Activated T-helper 2 cell treated with anti-CD3 and anti-CD28 coated beads, Interferon-gamma antibody, Interleukin-2, Interleukin-4, amounts not matched to agents 10 μg/mL and 5 μg/mL and 100 μg/mL, durations not matched to agents 14 hours and 24 hours and 36 hours (primary cell): ENCODE measurements around the gene SSU72. TPM values are rescaled to one million over a fixed set of nuclear protein-coding genes. Genes with fewer than 3 reads are reported as not detected.
"Not testable (repeated sequence)": the region's sequence is repeated elsewhere in the genome, so short reads cannot be mapped to it uniquely, and the experiment has no call there.

Experiments used
- DNase-seq: peaks from one replicate; pipeline ENCODE4 v3.0.0; 2021; ENCODE audit warnings: low spot score
- H3K27ac Mint-ChIP-seq: one replicate; pipeline ENCODE4 v1.8.0; 2021; ENCODE audit warnings: mixed read lengths
- H3K27me3 Mint-ChIP-seq: one replicate; pipeline ENCODE4 v1.8.0; 2021; ENCODE audit warnings: low read depth, mixed read lengths
- H3K36me3 Mint-ChIP-seq: one replicate; pipeline ENCODE4 v1.8.0; 2021; ENCODE audit warnings: low read depth, mixed read lengths
- H3K4me1 Mint-ChIP-seq: one replicate; pipeline ENCODE4 v1.8.0; 2021; ENCODE audit warnings: low read depth, mixed read lengths
- H3K4me3 Mint-ChIP-seq: one replicate; pipeline ENCODE4 v1.8.0; 2021; ENCODE audit warnings: low read depth, mild to moderate bottlenecking, moderate library complexity, mixed read lengths
- H3K9me3 Mint-ChIP-seq: one replicate; pipeline ENCODE4 v1.8.0; 2021; ENCODE audit warnings: mixed read lengths
- intact Hi-C: fragments of 100-400 bp; cut with micrococcal nuclease; formaldehyde crosslinking; loops from one replicate; pipeline ENCODE4 v1.15.1; 2023
- total RNA-seq: library from RNA; stranded (reverse); gene quantifications from 2 replicates; pipeline ENCODE4 v1.2.3, GENCODE V29; 2022

SSU72 gene
- total RNA-seq, 1 donor from 2014 or later: 123 TPM

- intact Hi-C loops, H3K27me3 Mint-ChIP-seq, H3K4me3 Mint-ChIP-seq, DNase-seq, H3K4me1 Mint-ChIP-seq, H3K27ac Mint-ChIP-seq, H3K9me3 Mint-ChIP-seq: not testable (repeated sequence)
- peaks cover 25% of the 10 kb centered on the region for H3K36me3 Mint-ChIP-seq
These were observed 17.0 kb downstream of the SSU72 start for GRCh38 chr1:1557688-1558087.

GRCh38 chr1:1556961-1557360, 17.7 kb downstream of the SSU72 start:
- H3K4me1 Mint-ChIP-seq, H3K27me3 Mint-ChIP-seq, H3K27ac Mint-ChIP-seq, H3K4me3 Mint-ChIP-seq, intact Hi-C loops, H3K9me3 Mint-ChIP-seq, DNase-seq: not testable (repeated sequence)
- peaks cover 18% of the 10 kb centered on the region for H3K36me3 Mint-ChIP-seq

GRCh38 chr1:1556505-1556904, 18.2 kb downstream of the SSU72 start:
- H3K27me3 Mint-ChIP-seq: no peaks in the 10 kb centered on the region
- H3K4me1 Mint-ChIP-seq: no peaks in the 10 kb centered on the region
- DNase-seq: no peak
- intact Hi-C loops: no loop called here
- no peak overlapping the region for H3K27ac Mint-ChIP-seq
- H3K4me3 Mint-ChIP-seq: no peak overlapping the region
- no peaks in the 10 kb centered on the region for H3K9me3 Mint-ChIP-seq
- H3K36me3 Mint-ChIP-seq: peaks cover 14% of the 10 kb centered on the region

GRCh38 chr1:1554926-1555915, 19.4 kb downstream of the SSU72 start:
- DNase-seq: no peak
- H3K4me1 Mint-ChIP-seq: no peaks in the 10 kb centered on the region
- no peaks in the 10 kb centered on the region for H3K9me3 Mint-ChIP-seq
- H3K27me3 Mint-ChIP-seq: no peaks in the 10 kb centered on the region
- no peak overlapping the region for H3K4me3 Mint-ChIP-seq
- H3K36me3 Mint-ChIP-seq: peaks cover 7% of the 10 kb centered on the region
- H3K27ac Mint-ChIP-seq: no peak overlapping the region
- intact Hi-C loops: no loop called here

GRCh38 chr1:1554550-1554925, 20.1 kb downstream of the SSU72 start:
- Mint-ChIP-seq H3K27me3 (no peaks in the 10 kb centered on the region), H3K27ac (no peak overlapping the region), H3K4me1 (no peaks in the 10 kb centered on the region), H3K9me3 (no peaks in the 10 kb centered on the region), H3K36me3 (peaks cover 6% of the 10 kb centered on the region), H3K4me3 (no peak overlapping the region)
- intact Hi-C loops: no loop called here
- DNase-seq: no peak

- no peaks in the 10 kb centered on the region for H3K27me3 Mint-ChIP-seq
These were observed 20.7 kb downstream of the SSU72 start for GRCh38 chr1:1553821-1554494.

GRCh38 chr1:1552263-1552639, 22.4 kb downstream of the SSU72 start:
- no peak for DNase-seq
- intact Hi-C loops: no loop called here
- no peak overlapping the region for H3K4me3 Mint-ChIP-seq
- no peaks in the 10 kb centered on the region for H3K4me1 Mint-ChIP-seq
- H3K27me3 Mint-ChIP-seq: no peaks in the 10 kb centered on the region
- no peaks in the 10 kb centered on the region for H3K9me3 Mint-ChIP-seq
- peaks cover 7% of the 10 kb centered on the region for H3K36me3 Mint-ChIP-seq
- no peak overlapping the region for H3K27ac Mint-ChIP-seq

More at GRCh38 chr1:1553821-1554494, 20.7 kb downstream of the SSU72 start:
- no peak overlapping the region for H3K4me3 Mint-ChIP-seq
- H3K4me1 Mint-ChIP-seq: no peaks in the 10 kb centered on the region
- DNase-seq: no peak
- H3K27ac Mint-ChIP-seq: no peak overlapping the region
- no peaks in the 10 kb centered on the region for H3K9me3 Mint-ChIP-seq
- intact Hi-C loops: no loop called here
- peaks cover 4% of the 10 kb centered on the region for H3K36me3 Mint-ChIP-seq

GRCh38 chr1:1551524-1552262, 23.0 kb downstream of the SSU72 start:
- peaks cover 7% of the 10 kb centered on the region for H3K36me3 Mint-ChIP-seq
- H3K9me3 Mint-ChIP-seq: no peaks in the 10 kb centered on the region
- H3K4me3 Mint-ChIP-seq: no peak overlapping the region
- no peak overlapping the region for H3K27ac Mint-ChIP-seq
- DNase-seq: no peak
- H3K4me1 Mint-ChIP-seq: no peaks in the 10 kb centered on the region
- intact Hi-C loops: no loop called here
- no peaks in the 10 kb centered on the region for H3K27me3 Mint-ChIP-seq

GRCh38 chr1:1550591-1551432, 23.9 kb downstream of the SSU72 start:
- intact Hi-C loops: no loop called here
- Mint-ChIP-seq H3K9me3 (no peaks in the 10 kb centered on the region), H3K27ac (no peak overlapping the region), H3K4me1 (no peaks in the 10 kb centered on the region), H3K4me3 (no peak overlapping the region), H3K27me3 (no peaks in the 10 kb centered on the region), H3K36me3 (peaks cover 7% of the 10 kb centered on the region)
- no peak for DNase-seq

- peaks cover 13% of the 10 kb centered on the region for H3K36me3 Mint-ChIP-seq
- no peaks in the 10 kb centered on the region for H3K4me1 Mint-ChIP-seq
- no peak overlapping the region for H3K27ac Mint-ChIP-seq
- no peaks in the 10 kb centered on the region for H3K9me3 Mint-ChIP-seq
- H3K27me3 Mint-ChIP-seq: no peaks in the 10 kb centered on the region
- no peak for DNase-seq
- intact Hi-C loops: no loop called here
- no peak overlapping the region for H3K4me3 Mint-ChIP-seq
These were observed 24.6 kb downstream of the SSU72 start for GRCh38 chr1:1550087-1550486.

GRCh38 chr1:1548591-1548990, 26.1 kb downstream of the SSU72 start:
- Mint-ChIP-seq H3K27me3 (no peaks in the 10 kb centered on the region), H3K9me3 (no peaks in the 10 kb centered on the region), H3K4me3 (no peak overlapping the region), H3K36me3 (peaks cover 24% of the 10 kb centered on the region), H3K27ac (no peak overlapping the region), H3K4me1 (no peaks in the 10 kb centered on the region)
- intact Hi-C loops: no loop called here
- DNase-seq: no peak

GRCh38 chr1:1547476-1547875, 27.2 kb downstream of the SSU72 start:
- H3K36me3 Mint-ChIP-seq: peaks cover 32% of the 10 kb centered on the region
- no peaks in the 10 kb centered on the region for H3K9me3 Mint-ChIP-seq
- DNase-seq: no peak
- H3K4me3 Mint-ChIP-seq: no peak overlapping the region
- H3K27me3 Mint-ChIP-seq: no peaks in the 10 kb centered on the region
- no peak overlapping the region for H3K27ac Mint-ChIP-seq
- intact Hi-C loops: no loop called here
- no peaks in the 10 kb centered on the region for H3K4me1 Mint-ChIP-seq
